Esophagus muscularis mucosa (tissue), 4 donors: Measurements from ENCODE around the gene C17orf58. TPM values are rescaled to one million over a fixed set of nuclear protein-coding genes. Genes with fewer than 3 reads are reported as not detected.
A peak's percentile ranks its signal among the peaks of the same experiment; 100 is the strongest.
"Not testable (repeated sequence)": the region's sequence is repeated elsewhere in the genome, so short reads cannot be mapped to it uniquely, and the experiment has no call there.

Experiments
- DNase-seq: peaks from one replicate; pipeline ENCODE4 v3.0.0-alpha.2; 2017; ENCODE audit errors: extremely low spot score
- H3K27ac ChIP-seq, 4 donors: fragments of 200-600 bp; sonication (generic); replicated peaks in 1 of 4; 1 replicate in 3 of 4; 2 replicates in 1 of 4; pipeline ENCODE4 v1.5.1; 2016 to 2019; ENCODE audit warnings: mild to moderate bottlenecking in 1 of 4
- H3K27me3 ChIP-seq, 4 donors: fragments of 200-600 bp; sonication (generic); one replicate each; pipeline versions ENCODE4 v1.5.1 to v1.6.0; 2016 to 2019
- H3K36me3 ChIP-seq, 4 donors: fragments of 200-600 bp; sonication (generic); one replicate each; pipeline ENCODE4 v1.5.1; 2016 to 2019
- H3K4me1 ChIP-seq, 4 donors: fragments of 200-600 bp; sonication (generic); one replicate each; pipeline ENCODE4 v1.5.1; 2016 to 2019
- H3K4me3 ChIP-seq, 4 donors: fragments of 200-600 bp; sonication (generic); 1 replicate in 2 of 4; 2 replicates in 2 of 4; pipeline ENCODE4 v1.5.1; 2016 to 2019; ENCODE audit warnings: mild to moderate bottlenecking in 4 of 4, moderate library complexity in 1 of 4
- H3K9me3 ChIP-seq, 4 donors: fragments of 200-600 bp; sonication (generic); 1 replicate in 3 of 4; 2 replicates in 1 of 4; pipeline ENCODE4 v1.5.1; 2016 to 2019
- EP300 ChIP-seq: sonication (generic); formaldehyde crosslinking; IDR thresholded peaks from one replicate; pipeline ENCODE4 v1.6.1; 2017; ENCODE audit warnings: antibody characterized with exemption
- POLR2A ChIP-seq: fragments of 450-650 bp; IDR thresholded peaks from one replicate; pipeline ENCODE4 v1.6.1; 2017; ENCODE audit warnings: antibody characterized with exemption, moderate library complexity, mild to moderate bottlenecking, low read depth
- POLR2AphosphoS5 ChIP-seq, 2 donors: sonication (generic); formaldehyde crosslinking; IDR thresholded peaks; one replicate each; pipeline ENCODE4 v1.6.1; 2017; ENCODE audit warnings: antibody characterized with exemption in 2 of 2
- WGBS: methylation state at CpG from one replicate; pipeline ENCODE4 v1.1.5; 2018; 5-methylcytosine and 5-hydroxymethylcytosine counted together
- intact Hi-C: fragments of 100-400 bp; cut with DNase I; formaldehyde crosslinking; loops from one replicate; pipeline ENCODE4 v1.15.1; 2023
- total RNA-seq, 4 donors: library from RNA; depleted of rRNA; stranded (reverse); fragments of >200 nt; gene quantifications; one replicate each; pipeline versions ENCODE4 v1.1.0 to v1.2.1, GENCODE V29; 2016
- TF ChIP-seq, protein P1 (sequence below), 3 experiments: fragments of 200-600 bp in 2 of 3; fragments of 450-650 bp in 1 of 3; sonication (generic) in 2 of 3; IDR thresholded peaks; one replicate each; pipeline ENCODE4 v1.5.1; 2017 to 2019; ENCODE audit warnings: antibody characterized with exemption in 3 of 3, mild to moderate bottlenecking in 2 of 3, moderate library complexity in 1 of 3

C17orf58 gene
- total RNA-seq, 4 donors from 2014 or later = 10.3 to 15.0 (median 11.9) TPM

DNA sequence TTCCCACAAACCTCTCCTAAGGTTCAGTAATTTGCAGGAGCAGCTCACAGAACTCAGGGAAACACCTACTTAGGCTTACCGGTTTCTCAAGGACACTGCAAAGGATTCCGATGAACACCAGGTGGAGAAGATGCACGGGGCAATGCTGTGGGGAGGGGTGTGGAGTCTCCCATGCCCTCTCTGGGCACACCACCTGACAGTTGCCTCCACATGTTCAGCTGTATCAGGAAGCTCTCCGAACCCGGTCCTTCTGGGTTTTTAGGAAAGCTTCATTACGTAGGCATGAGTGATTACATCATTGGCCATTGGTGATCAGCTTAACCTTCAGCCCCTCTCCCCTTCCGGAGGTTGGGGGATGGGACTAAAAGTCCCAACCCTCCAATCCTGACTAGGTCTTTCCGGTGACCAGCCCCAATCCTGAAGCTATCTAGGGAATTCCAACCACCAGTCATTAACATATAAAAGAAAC is 21.6 kb downstream of the C17orf58 start:
- H3K9me3 ChIP-seq = no peaks in the 10 kb centered on the region
- 79% methylated on average over 4 of the region's 8 CpGs for WGBS
- no peak overlapping the region for H3K4me3 ChIP-seq
- no peaks in the 10 kb centered on the region for H3K27me3 ChIP-seq
- peaks cover 17 to 76% (median 47%) of the 10 kb centered on the region in 4 donors for H3K36me3 ChIP-seq
- TF ChIP-seq, protein P1, sequence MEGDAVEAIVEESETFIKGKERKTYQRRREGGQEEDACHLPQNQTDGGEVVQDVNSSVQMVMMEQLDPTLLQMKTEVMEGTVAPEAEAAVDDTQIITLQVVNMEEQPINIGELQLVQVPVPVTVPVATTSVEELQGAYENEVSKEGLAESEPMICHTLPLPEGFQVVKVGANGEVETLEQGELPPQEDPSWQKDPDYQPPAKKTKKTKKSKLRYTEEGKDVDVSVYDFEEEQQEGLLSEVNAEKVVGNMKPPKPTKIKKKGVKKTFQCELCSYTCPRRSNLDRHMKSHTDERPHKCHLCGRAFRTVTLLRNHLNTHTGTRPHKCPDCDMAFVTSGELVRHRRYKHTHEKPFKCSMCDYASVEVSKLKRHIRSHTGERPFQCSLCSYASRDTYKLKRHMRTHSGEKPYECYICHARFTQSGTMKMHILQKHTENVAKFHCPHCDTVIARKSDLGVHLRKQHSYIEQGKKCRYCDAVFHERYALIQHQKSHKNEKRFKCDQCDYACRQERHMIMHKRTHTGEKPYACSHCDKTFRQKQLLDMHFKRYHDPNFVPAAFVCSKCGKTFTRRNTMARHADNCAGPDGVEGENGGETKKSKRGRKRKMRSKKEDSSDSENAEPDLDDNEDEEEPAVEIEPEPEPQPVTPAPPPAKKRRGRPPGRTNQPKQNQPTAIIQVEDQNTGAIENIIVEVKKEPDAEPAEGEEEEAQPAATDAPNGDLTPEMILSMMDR (IDR thresholded peaks at IDR 0.05) = no peak
- TF ChIP-seq EP300 (no peak), POLR2A (no peak), POLR2AphosphoS5 (IDR thresholded peaks at IDR 0.05) (no peak)
- peaks cover 0 to 3% (median 0%) of the 10 kb centered on the region in 4 donors for H3K4me1 ChIP-seq
- H3K27ac ChIP-seq = no peak overlapping the region
- no peak for DNase-seq
- intact Hi-C loops = no loop called here

DNA sequence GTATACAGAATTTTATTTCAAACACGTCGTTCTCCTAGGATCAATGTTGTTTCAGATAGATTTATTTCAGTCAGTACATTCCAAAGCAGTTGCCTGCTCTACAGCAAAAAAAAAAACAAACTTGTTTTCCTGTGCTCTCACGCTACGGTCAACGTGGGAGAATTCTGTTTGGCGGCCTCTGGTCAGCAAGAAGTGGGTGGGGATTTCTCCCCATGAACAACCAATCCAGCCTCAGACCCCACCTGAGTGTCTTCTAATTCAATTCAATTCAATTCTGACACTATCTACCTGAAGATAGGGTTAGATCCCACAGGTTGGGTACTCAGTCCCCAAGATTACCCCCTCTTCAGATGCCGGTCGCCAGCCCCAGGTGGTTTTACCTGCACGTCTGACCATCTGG is 22.1 kb downstream of the C17orf58 start:
- no peaks in the 10 kb centered on the region for H3K9me3 ChIP-seq
- H3K4me1 ChIP-seq = peaks cover 0 to 3% (median 0%) of the 10 kb centered on the region in 4 donors
- 84% methylated on average over 9 of the region's 9 CpGs for WGBS
- intact Hi-C loops = no loop called here
- no peak for DNase-seq
- H3K36me3 ChIP-seq = peaks cover 17 to 72% (median 48%) of the 10 kb centered on the region in 4 donors
- TF ChIP-seq, protein P1 (IDR thresholded peaks at IDR 0.05) = no peak
- no peak for TF ChIP-seq POLR2AphosphoS5 (IDR thresholded peaks at IDR 0.05)
- no peak for TF ChIP-seq EP300
- no peak for TF ChIP-seq POLR2A
- H3K27me3 ChIP-seq = no peaks in the 10 kb centered on the region
- no peak overlapping the region for H3K27ac ChIP-seq
- no peak overlapping the region for H3K4me3 ChIP-seq

DNA sequence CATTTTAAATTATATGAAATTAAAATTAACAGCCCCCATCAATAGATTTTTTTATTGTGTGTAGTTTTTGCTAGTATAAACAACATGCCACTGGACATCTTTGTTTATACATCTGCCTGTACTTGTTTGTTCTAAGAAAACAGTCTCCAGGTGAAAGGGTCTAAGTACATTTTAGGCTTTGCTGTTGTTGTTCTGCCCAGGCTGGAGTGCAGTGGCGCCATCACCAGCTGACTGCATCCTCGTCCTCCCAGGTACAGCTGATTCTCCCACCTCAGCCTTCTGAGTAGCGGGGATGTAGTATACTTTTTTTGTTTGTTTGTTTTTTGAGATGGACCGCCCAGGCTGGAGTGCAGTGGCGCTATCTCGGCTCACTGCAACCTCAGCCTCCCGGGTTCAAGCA is 25.5 kb downstream of the C17orf58 start:
- intact Hi-C loops = no loop called here
- H3K4me3 ChIP-seq = no peak overlapping the region
- DNase-seq = no peak
- TF ChIP-seq POLR2A = no peak
- H3K27me3 ChIP-seq = no peaks in the 10 kb centered on the region
- H3K4me1 ChIP-seq = no peaks in the 10 kb centered on the region
- no peak overlapping the region for H3K27ac ChIP-seq
- peaks cover 29 to 77% (median 55%) of the 10 kb centered on the region in 4 donors for H3K36me3 ChIP-seq
- H3K9me3 ChIP-seq = no peaks in the 10 kb centered on the region
- 94% methylated on average over 7 of the region's 7 CpGs for WGBS

DNA sequence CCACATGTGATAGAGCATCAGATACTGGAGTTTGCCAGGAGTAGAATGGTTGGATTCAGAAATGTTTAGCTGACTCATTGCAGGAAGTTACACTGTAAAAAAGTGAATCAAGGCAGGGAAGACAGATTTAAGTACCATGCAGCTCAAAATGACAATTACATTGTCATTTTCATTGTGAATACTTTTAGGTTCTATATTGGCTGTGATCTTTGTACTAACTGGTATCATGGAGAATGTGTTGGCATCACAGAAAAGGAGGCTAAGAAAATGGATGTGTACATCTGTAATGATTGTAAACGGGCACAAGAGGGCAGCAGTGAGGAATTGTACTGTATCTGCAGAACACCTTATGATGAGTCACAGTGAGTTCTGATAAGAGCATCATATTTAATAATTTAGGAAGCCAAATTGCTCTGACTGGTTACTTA is 33.1 kb downstream of the C17orf58 start:
- not testable (repeated sequence) for H3K27ac ChIP-seq, H3K9me3 ChIP-seq, H3K27me3 ChIP-seq, H3K4me3 ChIP-seq, H3K4me1 ChIP-seq, DNase-seq
- peaks cover 26 to 81% (median 64%) of the 10 kb centered on the region in 4 donors for H3K36me3 ChIP-seq
- intact Hi-C loops = loop anchor here (5.0 kb wide), 1 partner anchor 34 kb away; the partner anchor contains the start of gene C17orf58
- 0% methylated on average over 1 of the region's 1 CpG for WGBS
- TF ChIP-seq, protein P1 (IDR thresholded peaks at IDR 0.05) = peak; percentile 60 to 75 (median 72)

DNA sequence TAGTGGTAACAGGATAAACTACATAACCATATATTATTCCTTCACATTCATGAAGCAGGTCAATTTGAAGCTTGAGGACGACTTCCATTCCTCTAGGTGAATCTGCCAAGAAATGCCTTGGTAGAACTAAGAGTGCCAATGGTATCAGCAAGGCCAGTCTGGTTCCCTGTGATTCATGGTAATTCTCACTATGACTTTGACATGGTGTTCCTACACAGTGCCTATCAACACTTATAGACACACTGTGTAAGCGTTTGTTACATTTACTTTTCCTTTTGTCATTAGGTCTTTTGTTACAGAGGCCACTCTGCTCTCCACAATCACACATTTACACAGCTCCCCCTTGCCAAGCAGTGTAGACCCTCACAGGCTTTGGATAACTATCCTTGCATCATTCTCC is 34.1 kb downstream of the C17orf58 start:
- WGBS = 77% methylated on average over 2 of the region's 2 CpGs

DNA sequence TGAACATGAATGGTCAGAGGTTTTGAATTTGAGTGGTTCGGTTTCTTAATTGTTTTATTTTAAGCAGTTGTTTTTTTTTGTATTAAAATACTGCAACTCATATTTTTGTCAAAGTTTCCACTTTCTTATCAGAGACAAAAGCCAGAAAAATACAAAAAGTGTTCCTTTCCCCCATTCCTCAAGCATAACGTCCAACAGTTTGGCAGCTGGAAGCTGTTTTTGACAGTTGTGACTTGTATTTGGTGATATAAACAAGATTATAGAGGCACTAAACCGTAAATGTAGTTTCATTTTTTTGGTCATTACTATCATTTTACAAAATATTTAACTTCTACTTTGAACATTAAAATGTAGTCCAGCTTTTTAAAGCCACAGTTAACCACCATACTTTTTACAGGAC is 36.0 kb downstream of the C17orf58 start:
- H3K27me3 ChIP-seq, H3K4me3 ChIP-seq, DNase-seq, H3K9me3 ChIP-seq, H3K4me1 ChIP-seq: not testable (repeated sequence)
- Histone ChIP-seq H3K36me3 (peaks cover 13 to 66% (median 47%) of the 10 kb centered on the region in 4 donors), H3K27ac (peak overlapping the region in 1 of 4 donors; percentile 34)
- WGBS = 63% methylated on average over 3 of the region's 3 CpGs
- intact Hi-C loops = loop anchor here (5.0 kb wide), 1 partner anchor 37 kb away; the partner anchor contains the start of gene C17orf58

More for the DNA sequence above, 34.1 kb downstream of the C17orf58 start:
- H3K27ac ChIP-seq, H3K4me1 ChIP-seq, H3K27me3 ChIP-seq, H3K9me3 ChIP-seq, DNase-seq, H3K4me3 ChIP-seq: not testable (repeated sequence)
- peaks cover 23 to 79% (median 63%) of the 10 kb centered on the region in 4 donors for H3K36me3 ChIP-seq
- intact Hi-C loops = loop anchor here (5.0 kb wide), 1 partner anchor 35 kb away; the partner anchor contains the start of gene C17orf58
